GM18858 (cell line): ENCODE results near the gene UBALD2.
A peak's percentile ranks its signal among the peaks of the same experiment; 100 is the strongest.
"Not testable (repeated sequence)": the region's sequence is repeated elsewhere in the genome, so short reads cannot be mapped to it uniquely, and the experiment has no call there.

Experiments used
- ATAC-seq: cut with Tn5 transposase; IDR thresholded peaks from one replicate; pipeline ENCODE4 v1.9.1; 2021; ENCODE audit not compliant: unreplicated experiment

UBALD2 gene

GRCh38 chr17:76264755-76265623 is at the start of gene UBALD2:
Gene UBALD2 (plus strand): TSS chr17:76265348. CDS start chr17:76265506, 158 bp downstream.
- ATAC-seq: peak; percentile 49

GRCh38 chr17:76217081-76217480 is 48.1 kb upstream of the UBALD2 start:
- ATAC-seq: no peak

- ATAC-seq: no peak
These were observed 45.3 kb upstream of the UBALD2 start for GRCh38 chr17:76219670-76220383.

GRCh38 chr17:76223802-76224201 is 41.3 kb upstream of the UBALD2 start:
- no peak for ATAC-seq

GRCh38 chr17:76225373-76226086 is 39.6 kb upstream of the UBALD2 start:
- not testable (repeated sequence) for ATAC-seq

GRCh38 chr17:76226749-76227148 is 38.4 kb upstream of the UBALD2 start:
- ATAC-seq: not testable (repeated sequence)

- ATAC-seq: no peak
These were observed 32.8 kb upstream of the UBALD2 start for GRCh38 chr17:76232342-76232741.

- ATAC-seq: no peak
These were observed 31.4 kb upstream of the UBALD2 start for GRCh38 chr17:76233588-76234353.

GRCh38 chr17:76234354-76234679 is 30.8 kb upstream of the UBALD2 start:
- ATAC-seq: no peak

- no peak for ATAC-seq
These were observed 29.3 kb upstream of the UBALD2 start for GRCh38 chr17:76235883-76236282.

- no peak for ATAC-seq
These were observed 28.5 kb upstream of the UBALD2 start for GRCh38 chr17:76236603-76237002.

GRCh38 chr17:76237859-76238313 is 27.3 kb upstream of the UBALD2 start:
- ATAC-seq: no peak

GRCh38 chr17:76238847-76239537 is 26.2 kb upstream of the UBALD2 start:
- ATAC-seq: no peak

GRCh38 chr17:76239538-76240274 is 25.4 kb upstream of the UBALD2 start:
- ATAC-seq: no peak

GRCh38 chr17:76240461-76241203 is 24.5 kb upstream of the UBALD2 start, which contains the start of gene RNF157:
Gene RNF157 (minus strand): TSS chr17:76240493. CDS start chr17:76240240, 253 bp downstream.
- ATAC-seq: no peak

- ATAC-seq: no peak
These were observed 24.0 kb upstream of the UBALD2 start for GRCh38 chr17:76241204-76241538.

GRCh38 chr17:76241691-76242255 is 23.4 kb upstream of the UBALD2 start:
- ATAC-seq: no peak
